Activated CD8-positive, alpha-beta T cell treated with anti-CD3 and anti-CD28 coated beads for 36 hours (primary cell): ENCODE results near the gene S100A12. TPM values are rescaled to one million over a fixed set of nuclear protein-coding genes. Genes with fewer than 3 reads are reported as not detected.

ENCODE experiments used
- ATAC-seq: fragments of 200-7000 bp; cut with Tn5 transposase; one replicate; pipeline ENCODE4 v1.10.0; 2021; ENCODE audit warnings: mild to moderate bottlenecking, moderate library complexity
- CTCF ChIA-PET: fragments of 350-600 bp; sonication (Branson Sonifier 250); formaldehyde crosslinking; loops from one replicate; lab custom pipeline; 2021; ENCODE audit warnings: antibody characterized with exemption; lab: Charles Lee
- POLR2A ChIA-PET: fragments of 350-600 bp; sonication (Branson Sonifier 250); formaldehyde crosslinking; loops from one replicate; lab custom pipeline; 2021; ENCODE audit warnings: antibody characterized with exemption; lab: Charles Lee
- DNase-seq: peaks from one replicate; pipeline ENCODE4 v3.0.0-alpha.2; 2020
- H3K27ac Mint-ChIP-seq: one replicate; pipeline ENCODE4 v1.8.0; 2021; ENCODE audit warnings: mild to moderate bottlenecking, mixed read lengths
- H3K27me3 Mint-ChIP-seq: one replicate; pipeline ENCODE4 v1.8.0; 2021; ENCODE audit warnings: mixed read lengths
- H3K36me3 Mint-ChIP-seq: one replicate; pipeline ENCODE4 v1.8.0; 2021; ENCODE audit warnings: low read depth, mixed read lengths
- H3K4me1 Mint-ChIP-seq: one replicate; pipeline ENCODE4 v1.8.0; 2021; ENCODE audit warnings: low read depth, mixed read lengths
- H3K4me3 Mint-ChIP-seq: one replicate; pipeline ENCODE4 v1.8.0; 2021; ENCODE audit warnings: mild to moderate bottlenecking, moderate library complexity, mixed read lengths
- H3K9me3 Mint-ChIP-seq: one replicate; pipeline ENCODE4 v1.8.0; 2021; ENCODE audit warnings: mixed read lengths
- CTCF ChIP-seq: fragments of 200-600 bp; IDR thresholded peaks from one replicate; pipeline ENCODE4 v1.8.0; 2022; ENCODE audit warnings: antibody characterized with exemption, mild to moderate bottlenecking
- intact Hi-C: fragments of 100-400 bp; cut with micrococcal nuclease; formaldehyde crosslinking; loops from one replicate; pipeline ENCODE4 v1.10.0; 2022
- total RNA-seq, 2 experiments: library from RNA; stranded (reverse); gene quantifications; one replicate each; pipeline ENCODE4 v1.2.3, GENCODE V29; 2021

S100A12 gene
- total RNA-seq, 2 experiments from 2014 or later: not detected

GRCh38 chr1:153395776-153396175, 20.4 kb upstream of the S100A12 start:
- intact Hi-C loops: no loop called here
- ChIA-PET POLR2A (no interaction called here), CTCF (no interaction called here)
- no peak for TF ChIP-seq CTCF
- Mint-ChIP-seq H3K27me3 (peaks cover 6% of the 10 kb centered on the region), H3K4me1 (no peaks in the 10 kb centered on the region), H3K4me3 (no peak overlapping the region), H3K27ac (no peak overlapping the region), H3K36me3 (no peaks in the 10 kb centered on the region), H3K9me3 (no peaks in the 10 kb centered on the region)
- DNase-seq (no peak), ATAC-seq (no peak)

- intact Hi-C loops: no loop called here
- no peak overlapping the region for H3K27ac Mint-ChIP-seq
- H3K4me3 Mint-ChIP-seq: no peak overlapping the region
- no peaks in the 10 kb centered on the region for H3K36me3 Mint-ChIP-seq
- H3K27me3 Mint-ChIP-seq: peaks cover 6% of the 10 kb centered on the region
- ATAC-seq (no peak), DNase-seq (no peak)
- H3K9me3 Mint-ChIP-seq: no peaks in the 10 kb centered on the region
- no peaks in the 10 kb centered on the region for H3K4me1 Mint-ChIP-seq
- POLR2A ChIA-PET: no interaction called here
- no peak for TF ChIP-seq CTCF
- CTCF ChIA-PET: no interaction called here
Observed at GRCh38 chr1:153395136-153395685, 19.8 kb upstream of the S100A12 start.

GRCh38 chr1:153394391-153394790, 19.0 kb upstream of the S100A12 start:
- no peak for TF ChIP-seq CTCF
- Mint-ChIP-seq H3K27ac (no peak overlapping the region), H3K36me3 (no peaks in the 10 kb centered on the region), H3K9me3 (no peaks in the 10 kb centered on the region), H3K4me3 (no peak overlapping the region), H3K27me3 (peaks cover 6% of the 10 kb centered on the region), H3K4me1 (no peaks in the 10 kb centered on the region)
- ATAC-seq (no peak), DNase-seq (no peak)
- ChIA-PET POLR2A (no interaction called here), CTCF (no interaction called here)
- intact Hi-C loops: no loop called here

GRCh38 chr1:153393926-153394325, 18.5 kb upstream of the S100A12 start:
- CTCF ChIA-PET: no interaction called here
- H3K4me1 Mint-ChIP-seq: no peaks in the 10 kb centered on the region
- intact Hi-C loops: no loop called here

GRCh38 chr1:153392822-153393221, 17.4 kb upstream of the S100A12 start:
- POLR2A ChIA-PET: no interaction called here
- intact Hi-C loops: no loop called here
- H3K4me1 Mint-ChIP-seq: no peaks in the 10 kb centered on the region
- CTCF ChIA-PET: no interaction called here
- H3K9me3 Mint-ChIP-seq: no peaks in the 10 kb centered on the region
- H3K36me3 Mint-ChIP-seq: no peaks in the 10 kb centered on the region
- no peak for TF ChIP-seq CTCF
- ATAC-seq (no peak), DNase-seq (no peak)
- H3K27ac Mint-ChIP-seq: no peak overlapping the region
- H3K4me3 Mint-ChIP-seq: no peak overlapping the region
- H3K27me3 Mint-ChIP-seq: peaks cover 6% of the 10 kb centered on the region

More at GRCh38 chr1:153393926-153394325, 18.5 kb upstream of the S100A12 start:
- ATAC-seq (no peak), DNase-seq (no peak)
- no peaks in the 10 kb centered on the region for H3K9me3 Mint-ChIP-seq
- no peaks in the 10 kb centered on the region for H3K36me3 Mint-ChIP-seq
- H3K27me3 Mint-ChIP-seq: peaks cover 6% of the 10 kb centered on the region
- POLR2A ChIA-PET: no interaction called here
- no peak for TF ChIP-seq CTCF
- H3K4me3 Mint-ChIP-seq: no peak overlapping the region
- H3K27ac Mint-ChIP-seq: no peak overlapping the region
